HepG2 (cell line): ENCODE data around the gene ACSL5. TPM values are rescaled to one million over a fixed set of nuclear protein-coding genes. Genes with fewer than 3 reads are reported as not detected.

Source experiments
- AFF4 ChIP-seq: sonication (generic); formaldehyde crosslinking; IDR thresholded peaks from 2 replicates; pipeline ENCODE4 v1.4.0; 2020; ENCODE audit warnings: missing genetic modification reagents
- FOXP1 ChIP-seq, 2 experiments: fragments of 450-650 bp in 1 of 2; IDR thresholded peaks; 2 replicates each; pipeline ENCODE4 v1.6.1; 2017 to 2018; ENCODE audit warnings: antibody characterized with exemption in 1 of 2
- IRF1 ChIP-seq: sonication (generic); formaldehyde crosslinking; IDR thresholded peaks from 2 replicates; pipeline ENCODE4 v1.4.0; 2020; ENCODE audit warnings: low read depth, mild to moderate bottlenecking, missing genetic modification reagents
- KLF12 ChIP-seq: sonication (generic); formaldehyde crosslinking; IDR thresholded peaks from 2 replicates; pipeline ENCODE4 v1.4.0; 2020; ENCODE audit warnings: missing genetic modification reagents, borderline replicate concordance
- MAFK ChIP-seq, 2 experiments: IDR thresholded peaks in 1 of 2; conservative IDR thresholded peaks in 1 of 2; 2 replicates each; pipeline ENCODE4 v1.6.1; 2011; ENCODE audit warnings: improper control_type of control experiment in 2 of 2, low read length in 2 of 2
- MBNL3 ChIP-seq: fragments of 250-450 bp; sonication (Bioruptor Pico); conservative IDR thresholded peaks from 2 replicates; pipeline ENCODE4 v1.8.0; 2022; ENCODE audit warnings: mild to moderate bottlenecking, inconsistent platforms
- NR3C1 ChIP-seq: sonication (generic); formaldehyde crosslinking; IDR thresholded peaks from 2 replicates; pipeline ENCODE4 v1.4.0; 2020; ENCODE audit warnings: missing genetic modification reagents
- POLR2G ChIP-seq: fragments of 200-400 bp; formaldehyde crosslinking; IDR thresholded peaks from 2 replicates; pipeline ENCODE4 v1.6.1; 2018; ENCODE audit warnings: mild to moderate bottlenecking, low read depth, low read length, moderate library complexity
- PPARG ChIP-seq: conservative IDR thresholded peaks from 2 replicates; pipeline ENCODE4 v1.6.1; 2016; ENCODE audit warnings: missing biosample characterization, missing genetic modification reagents
- REL ChIP-seq: sonication (generic); formaldehyde crosslinking; conservative IDR thresholded peaks from 2 replicates; pipeline ENCODE4 v1.8.0; 2022; ENCODE audit warnings: mild to moderate bottlenecking, missing genetic modification reagents, moderate library complexity
- RFXANK ChIP-seq: IDR thresholded peaks from 2 replicates; pipeline ENCODE4 v1.6.1; 2016
- SETDB1 ChIP-seq: sonication (generic); formaldehyde crosslinking; IDR thresholded peaks from 2 replicates; pipeline ENCODE4 v1.5.1; 2020; ENCODE audit warnings: missing genetic modification reagents, mild to moderate bottlenecking, borderline replicate concordance
- SMAD9 ChIP-seq: sonication (generic); formaldehyde crosslinking; IDR thresholded peaks from 2 replicates; pipeline ENCODE4 v1.5.1; 2020; ENCODE audit warnings: mild to moderate bottlenecking, missing genetic modification reagents
- STAG1 ChIP-seq: sonication (generic); formaldehyde crosslinking; IDR thresholded peaks from 2 replicates; pipeline ENCODE4 v1.4.0; 2020; ENCODE audit warnings: missing genetic modification reagents
- TBL1XR1 ChIP-seq: fragments of 150-350 bp; IDR thresholded peaks from 2 replicates; pipeline ENCODE4 v1.6.1; 2014; ENCODE audit warnings: borderline replicate concordance, low read length; ENCODE audit not compliant: partially characterized antibody
- THAP11 ChIP-seq: IDR thresholded peaks from 2 replicates; pipeline ENCODE4 v1.6.1; 2016; ENCODE audit warnings: missing biosample characterization, missing genetic modification reagents
- XBP1 ChIP-seq: sonication (generic); formaldehyde crosslinking; IDR thresholded peaks from 2 replicates; pipeline ENCODE4 v1.5.0; 2020; ENCODE audit warnings: missing genetic modification reagents
- ZBTB42 ChIP-seq: sonication (generic); formaldehyde crosslinking; IDR thresholded peaks from 2 replicates; pipeline ENCODE4 v1.5.0; 2020; ENCODE audit warnings: mild to moderate bottlenecking, missing genetic modification reagents
- ZNF225 ChIP-seq: sonication (generic); formaldehyde crosslinking; IDR thresholded peaks from 2 replicates; pipeline ENCODE4 v1.4.0; 2020; ENCODE audit warnings: mild to moderate bottlenecking, missing genetic modification reagents
- ZNF264 ChIP-seq: sonication (generic); formaldehyde crosslinking; IDR thresholded peaks from 2 replicates; pipeline ENCODE4 v1.4.0; 2020; ENCODE audit warnings: missing genetic modification reagents
- ZNF432 ChIP-seq: sonication (generic); formaldehyde crosslinking; IDR thresholded peaks from 2 replicates; pipeline ENCODE4 v1.5.0; 2020; ENCODE audit warnings: missing genetic modification reagents, mild to moderate bottlenecking, borderline replicate concordance
- ZNF639 ChIP-seq: conservative IDR thresholded peaks from 2 replicates; pipeline ENCODE4 v1.6.1; 2018; ENCODE audit warnings: missing genetic modification reagents
- ZNF746 ChIP-seq: sonication (generic); formaldehyde crosslinking; IDR thresholded peaks from 2 replicates; pipeline ENCODE4 v1.8.0; 2022; ENCODE audit warnings: mild to moderate bottlenecking, missing genetic modification reagents
- ZNF775 ChIP-seq: sonication (generic); formaldehyde crosslinking; IDR thresholded peaks from 2 replicates; pipeline ENCODE4 v1.4.0; 2020; ENCODE audit warnings: missing genetic modification reagents, mild to moderate bottlenecking, moderate library complexity, borderline replicate concordance
- ZSCAN30 ChIP-seq: sonication (generic); formaldehyde crosslinking; IDR thresholded peaks from 2 replicates; pipeline ENCODE4 v1.5.0; 2020; ENCODE audit warnings: mild to moderate bottlenecking, missing genetic modification reagents
- polyA plus RNA-seq, 8 experiments: library from polyadenylated mRNA; depleted of rRNA in 3 of 8; stranded (reverse) in 7 of 8; unstranded in 1 of 8; fragments of >200 nt; fragmentation: Illumina TruSeq in 4 of 8; extraction: Trizol in 4 of 8; gene quantifications; 2 replicates each; pipeline versions ENCODE4 v1.2.1 to v1.2.3, GENCODE V29; 2011 to 2016; ENCODE audit warnings: low read depth in 4 of 8, missing spikeins in 1 of 8, mixed read lengths in 1 of 8; ENCODE audit not compliant: insufficient read depth in 1 of 8
- total RNA-seq, 5 experiments: library from RNA; depleted of rRNA; stranded (reverse); fragments of >200 nt; fragmentation: Illumina TruSeq; extraction: Trizol; gene quantifications; 2 replicates each; pipeline ENCODE4 v1.2.3, GENCODE V29; 2016; ENCODE audit warnings: low read depth in 1 of 5
- TF ChIP-seq, protein P1 (sequence below): IDR thresholded peaks from 2 replicates; pipeline ENCODE4 v1.6.1; 2016; ENCODE audit warnings: mild to moderate bottlenecking, missing biosample characterization, missing genetic modification reagents

Gene ACSL5
- total and polyA plus RNA-seq, 2 of the 13 experiments (the other 11 are each of a cell fraction or from before 2014, with no cell fraction given), result 56.4 to 82.5 TPM

GRCh38 chr10:112374724-112375541 is 1.0 kb downstream of the ACSL5 start (continued):
- no peak; the same call in 1 of the 2 replicates for TF ChIP-seq ZNF639 (CRISPR knock-in tag)
- no peak for TF ChIP-seq ZNF264 (CRISPR knock-in tag)
- TF ChIP-seq, protein P1, sequence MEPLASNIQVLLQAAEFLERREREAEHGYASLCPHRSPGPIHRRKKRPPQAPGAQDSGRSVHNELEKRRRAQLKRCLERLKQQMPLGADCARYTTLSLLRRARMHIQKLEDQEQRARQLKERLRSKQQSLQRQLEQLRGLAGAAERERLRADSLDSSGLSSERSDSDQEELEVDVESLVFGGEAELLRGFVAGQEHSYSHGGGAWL (CRISPR knock-in tag), result no peak
- no peak for TF ChIP-seq MBNL3 (CRISPR knock-in tag)
- no peak for TF ChIP-seq RFXANK (CRISPR knock-in tag)
- TF ChIP-seq ZNF746 (CRISPR knock-in tag), result no peak
- TF ChIP-seq TBL1XR1, result no peak
- TF ChIP-seq KLF12 (CRISPR knock-in tag), result no peak
- no peak for TF ChIP-seq MAFK (conservative IDR thresholded peaks at IDR 0.05 in 1 of 2, IDR thresholded peaks at IDR 0.05 in 1 of 2; ENCODE audit: low read length in 2 of 2)
- no peak for TF ChIP-seq ZSCAN30 (CRISPR knock-in tag)
- no peak for TF ChIP-seq ZNF775 (CRISPR knock-in tag)
- TF ChIP-seq NR3C1 (CRISPR knock-in tag), result no peak
- TF ChIP-seq PPARG (CRISPR knock-in tag), result no peak
- no peak for TF ChIP-seq FOXP1 (IDR thresholded peaks at IDR 0.05)
- no peak for TF ChIP-seq FOXP1 (CRISPR knock-in tag; IDR thresholded peaks at IDR 0.05)
- no peak for TF ChIP-seq REL (CRISPR knock-in tag)
- no peak for TF ChIP-seq ZBTB42 (CRISPR knock-in tag)
- peak; percentile 48; the same call in 1 of the 2 replicates for TF ChIP-seq AFF4 (CRISPR knock-in tag)
- TF ChIP-seq SMAD9 (CRISPR knock-in tag), result no peak
- TF ChIP-seq SETDB1, result no peak
- no peak for TF ChIP-seq THAP11 (CRISPR knock-in tag)
- no peak for TF ChIP-seq ZNF432 (CRISPR knock-in tag)
- TF ChIP-seq STAG1 (CRISPR knock-in tag), result 0 out of 2 replicates have a peak, but pooled peaks have one; percentile 7
- no peak for TF ChIP-seq ZNF225 (CRISPR knock-in tag)
- no peak for TF ChIP-seq XBP1
- no peak for TF ChIP-seq IRF1 (CRISPR knock-in tag)
- TF ChIP-seq POLR2G, result 0 out of 2 replicates have a peak, but pooled peaks have one; percentile 4
